Measurements from ENCODE around the gene GPRASP1.

DNA sequence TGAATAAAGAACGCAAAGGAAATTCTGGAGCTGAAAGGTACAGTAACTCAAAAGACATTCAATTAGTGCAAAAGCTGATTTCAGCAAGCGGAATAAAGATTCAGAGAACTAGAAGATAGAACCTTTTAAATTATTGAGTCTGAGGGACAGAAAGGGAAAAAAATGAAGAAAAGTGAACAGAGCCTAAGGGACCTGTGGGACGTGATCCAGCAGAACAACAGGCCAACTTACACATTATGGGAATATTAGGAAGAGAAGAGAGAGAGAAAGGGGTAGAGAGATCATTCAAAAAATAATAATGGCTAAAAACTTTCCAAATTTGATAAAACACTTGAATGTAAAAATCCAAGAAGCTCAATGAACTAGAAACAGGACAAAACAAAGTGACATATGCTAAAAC, 43.5 kb downstream of the GPRASP1 start:
- TF ChIP-seq PAX5 (IDR thresholded peaks at IDR 0.05; ENCODE audit: insufficient read depth, low read length, severe bottlenecking) (no peak), POLR2AphosphoS5 (IDR thresholded peaks at IDR 0.05; ENCODE audit: low read depth, low read length) (no peak), POLR2A (IDR thresholded peaks at IDR 0.05; ENCODE audit: low read depth, low read length) (no peak), POU2F2 (IDR thresholded peaks at IDR 0.05; ENCODE audit: low read depth, low read length) (no peak)

All from GM12891 (cell line).